ENCODE results near the gene UBE3A. TPM values are rescaled to one million over a fixed set of nuclear protein-coding genes. Genes with fewer than 3 reads are reported as not detected.
"Not testable (repeated sequence)": the region's sequence is repeated elsewhere in the genome, so short reads cannot be mapped to it uniquely, and the experiment has no call there.

UBE3A gene
- total RNA-seq, 1 experiment from 2014 or later = 76.9 TPM

GRCh38 chr15:25437777-25438600, 835 bp downstream of the UBE3A start:
- DNase-seq (ENCODE audit: low read depth) = peak; percentile 54

DNA sequence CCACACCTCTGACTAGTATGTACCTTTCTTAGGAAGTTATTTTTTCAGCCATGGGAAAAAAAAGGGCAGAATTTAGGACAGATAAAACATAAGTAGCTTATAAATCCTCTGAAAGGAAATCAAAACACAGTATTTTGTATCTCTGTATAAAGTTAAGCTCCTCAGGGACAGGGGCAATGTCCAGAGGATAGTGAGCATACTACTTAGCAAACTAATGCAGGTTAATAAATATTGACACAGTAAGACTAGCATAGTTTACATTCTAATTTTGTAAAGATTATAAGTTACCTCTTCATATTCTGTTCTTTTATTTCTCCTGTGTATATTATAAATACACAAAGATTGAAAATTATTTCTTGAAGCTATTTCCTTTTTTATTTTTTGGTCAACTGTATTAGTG, 2.1 kb downstream of the UBE3A start:
- DNase-seq (ENCODE audit: low read depth) = no peak

DNA sequence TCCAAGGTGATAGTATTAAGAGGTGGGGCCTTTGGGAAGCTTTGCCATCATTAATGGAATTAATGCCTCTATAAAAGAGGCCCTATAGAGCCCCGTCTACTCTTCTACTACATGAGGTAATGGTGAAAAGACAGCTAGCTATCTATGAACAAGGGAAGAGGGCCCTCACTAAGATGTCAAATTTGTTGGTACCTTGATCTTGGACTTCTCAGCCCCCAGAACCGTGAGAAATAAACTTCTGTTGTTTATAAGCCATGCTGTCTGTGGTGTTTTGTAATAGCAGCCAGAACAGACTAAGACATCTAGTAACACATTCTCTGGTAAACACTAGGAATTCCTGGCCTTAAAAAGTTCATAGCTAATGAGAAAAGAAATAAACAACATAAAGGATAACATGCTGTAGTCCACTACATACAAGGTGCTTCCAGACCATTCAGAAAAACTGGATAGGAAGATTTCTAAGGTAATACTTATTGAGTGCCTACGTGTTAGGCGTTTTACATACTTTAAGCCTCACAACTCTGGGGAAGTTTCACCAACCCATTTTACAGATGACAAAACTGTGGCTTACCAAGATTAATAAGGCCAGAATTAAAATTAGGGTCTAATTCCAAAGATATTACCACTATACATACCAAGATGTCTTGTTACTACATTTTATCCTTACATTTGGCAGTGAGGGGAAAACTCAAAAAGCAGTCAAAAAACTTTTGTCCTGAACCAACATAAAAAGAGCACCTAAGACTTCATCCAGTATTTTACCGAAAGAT, 3.2 kb downstream of the UBE3A start:
- DNase-seq (ENCODE audit: low read depth) = no peak

DNA sequence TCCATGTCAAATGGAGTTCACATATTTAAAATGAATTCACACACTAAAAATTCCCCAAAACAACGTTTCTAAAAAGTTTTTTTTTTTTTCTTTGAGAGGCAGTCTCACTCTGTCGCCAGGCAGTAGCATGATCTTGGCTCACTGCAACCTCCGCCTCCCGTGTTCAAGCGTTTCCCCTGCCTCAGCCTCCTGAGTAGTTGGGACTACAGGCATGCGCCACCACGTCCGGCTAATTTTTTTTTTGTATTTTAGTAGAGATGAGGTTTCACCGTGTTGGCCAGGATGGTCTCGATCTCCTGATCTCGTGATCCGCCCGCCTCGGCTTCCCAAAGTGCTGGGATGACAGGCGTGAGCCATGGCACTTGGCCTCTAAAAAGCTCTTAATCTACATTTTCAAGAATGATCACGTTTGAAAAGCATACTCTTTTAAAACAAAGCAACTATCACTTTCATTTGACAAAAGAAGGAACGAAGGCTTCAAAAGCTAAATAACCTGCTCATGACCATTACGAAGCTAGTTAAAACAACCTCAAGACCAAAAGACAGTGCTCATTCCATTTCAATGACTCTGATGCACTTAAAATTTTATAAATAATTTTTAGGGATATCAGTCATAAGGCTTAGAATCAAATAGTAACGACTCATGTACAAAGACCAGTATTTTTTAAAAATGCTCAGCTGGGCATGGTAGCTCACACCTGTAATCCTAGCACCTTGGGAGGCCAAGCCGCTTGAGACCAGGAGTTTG, 5.5 kb downstream of the UBE3A start:
- DNase-seq (ENCODE audit: low read depth) = no peak

GRCh38 chr15:25431836-25432561, 6.8 kb downstream of the UBE3A start:
- no peak for DNase-seq (ENCODE audit: low read depth)

DNA sequence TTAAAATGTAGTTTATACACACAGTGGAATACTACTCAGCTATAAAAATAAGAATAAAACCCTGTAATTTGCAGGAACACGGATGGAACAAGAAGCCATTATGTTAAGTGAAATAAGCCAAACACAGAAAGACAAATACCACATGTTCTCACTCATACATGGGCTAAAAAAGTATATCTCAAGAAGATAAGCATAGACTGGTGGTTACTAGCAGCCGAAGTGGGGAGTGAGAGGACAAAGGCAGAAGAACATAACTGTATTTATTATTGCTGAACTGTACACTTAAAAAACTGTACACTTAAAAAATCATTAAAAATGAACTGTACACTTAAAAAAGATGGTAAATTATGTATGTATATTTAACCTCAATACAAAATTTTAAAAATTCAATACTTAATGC, 11.0 kb downstream of the UBE3A start:
- no peak for DNase-seq (ENCODE audit: low read depth)

GRCh38 chr15:25426896-25427610, 11.8 kb downstream of the UBE3A start:
- no peak for DNase-seq (ENCODE audit: low read depth)

DNA sequence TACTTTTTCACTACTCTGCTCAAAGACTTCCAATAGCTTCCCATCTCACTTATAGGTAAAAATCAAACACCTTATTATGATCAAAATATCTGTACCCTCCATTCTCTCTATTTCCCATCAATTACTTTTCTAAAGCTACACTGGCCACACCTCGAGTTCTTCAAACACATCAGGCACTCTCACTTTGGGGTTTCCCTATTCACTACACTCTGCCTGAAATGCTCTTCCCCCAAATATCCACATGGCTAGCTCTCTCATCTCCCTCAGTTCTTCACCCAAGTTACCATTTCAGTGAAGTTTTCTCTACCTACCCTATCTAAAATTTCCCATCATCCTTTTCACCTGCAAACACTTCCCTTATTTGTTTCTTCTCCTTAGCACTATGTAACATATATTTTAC, 14.8 kb downstream of the UBE3A start:
- DNase-seq (ENCODE audit: low read depth) = no peak

- DNase-seq (ENCODE audit: low read depth) = no peak
Observed at GRCh38 chr15:25422021-25422420, 16.8 kb downstream of the UBE3A start.

DNA sequence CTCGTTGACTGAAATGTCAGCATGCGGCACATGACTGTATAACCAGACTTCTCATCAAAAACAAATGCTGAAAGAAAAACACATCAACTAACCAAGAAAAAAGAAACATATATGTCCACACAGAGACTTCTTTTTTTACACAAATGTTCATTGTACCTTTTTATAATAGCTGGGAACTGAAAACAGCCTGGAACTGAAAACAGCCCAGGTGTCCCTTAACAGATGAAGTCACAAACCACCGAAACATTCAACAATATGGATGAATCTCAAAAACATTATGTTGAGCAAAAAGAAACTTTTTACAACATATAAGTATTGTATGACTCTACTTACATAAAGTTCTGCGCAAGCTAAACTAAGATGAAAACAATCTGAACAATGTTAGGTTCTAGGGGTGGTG, 20.6 kb downstream of the UBE3A start:
- DNase-seq (ENCODE audit: low read depth) = no peak

- DNase-seq (ENCODE audit: low read depth) = no peak
Observed at GRCh38 chr15:25417604-25418003, 21.2 kb downstream of the UBE3A start.

GRCh38 chr15:25416693-25417092, 22.1 kb downstream of the UBE3A start:
- no peak for DNase-seq (ENCODE audit: low read depth)

DNA sequence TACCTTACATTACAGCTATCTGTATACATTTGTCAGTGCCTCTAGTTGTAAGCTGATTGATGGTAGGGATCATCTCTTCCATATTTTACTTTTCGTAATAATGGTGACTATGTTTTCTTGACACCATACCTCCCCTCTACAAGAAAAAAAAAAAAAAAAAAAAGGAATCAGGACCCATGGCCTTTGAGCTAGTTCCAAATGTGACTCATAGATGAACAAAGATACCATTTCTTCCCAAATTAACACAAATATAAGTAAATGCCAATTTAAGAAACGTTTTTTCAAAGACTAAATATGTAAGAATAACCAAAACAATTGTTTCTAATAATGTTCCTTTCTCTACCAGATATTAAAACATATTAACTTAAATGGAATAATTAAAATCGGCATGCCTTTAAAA, 23.1 kb downstream of the UBE3A start:
- no peak for DNase-seq (ENCODE audit: low read depth)

- no peak for DNase-seq (ENCODE audit: low read depth)
Observed at GRCh38 chr15:25415217-25415616, 23.6 kb downstream of the UBE3A start.

- no peak for DNase-seq (ENCODE audit: low read depth)
Observed at GRCh38 chr15:25410649-25411048, 28.2 kb downstream of the UBE3A start.

GRCh38 chr15:25409731-25410130, 29.1 kb downstream of the UBE3A start:
- not testable (repeated sequence) for DNase-seq (ENCODE audit: low read depth)

- DNase-seq (ENCODE audit: low read depth) = no peak
Observed at GRCh38 chr15:25408929-25409328, 29.9 kb downstream of the UBE3A start.

DNA sequence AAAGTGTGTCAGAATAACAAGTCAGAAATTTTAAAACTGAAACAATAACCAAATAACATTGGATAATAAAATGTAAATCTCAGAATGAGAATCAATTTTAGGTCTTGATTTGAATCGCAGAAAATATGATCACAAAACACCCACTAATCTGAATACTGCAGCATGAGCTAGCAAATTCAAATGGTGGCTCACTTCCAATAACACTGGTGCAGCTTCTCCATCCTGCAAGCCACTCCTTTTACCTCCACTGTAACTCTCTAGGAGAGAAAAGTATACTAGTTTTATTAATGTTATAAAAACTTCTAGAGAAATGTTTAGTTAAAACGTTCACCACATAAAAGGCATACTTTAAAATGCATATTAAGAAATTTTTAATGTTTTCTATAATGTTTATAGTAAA, 30.4 kb downstream of the UBE3A start:
- DNase-seq (ENCODE audit: low read depth) = no peak

GRCh38 chr15:25407950-25408349, 30.9 kb downstream of the UBE3A start:
- DNase-seq (ENCODE audit: low read depth) = no peak

DNA sequence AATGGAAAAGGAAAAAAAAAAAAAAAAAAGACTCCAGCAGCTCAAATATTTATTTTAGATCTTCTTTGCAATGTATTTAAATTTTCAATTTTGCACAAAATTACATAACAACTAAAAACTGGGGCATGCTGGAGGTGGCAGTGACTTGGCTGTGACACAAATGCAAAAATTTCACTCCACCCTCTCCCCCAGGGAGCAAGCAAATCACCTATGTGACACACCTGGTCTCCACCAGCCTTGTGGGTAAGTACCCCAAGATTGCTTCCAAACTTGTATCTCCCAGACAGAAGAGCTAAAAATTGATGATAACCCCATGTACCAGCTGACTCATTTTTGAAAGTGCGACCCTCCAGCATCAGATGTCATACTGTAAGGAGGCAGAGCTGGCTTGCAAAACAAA, 32.0 kb downstream of the UBE3A start:
- no peak for DNase-seq (ENCODE audit: low read depth)

DNA sequence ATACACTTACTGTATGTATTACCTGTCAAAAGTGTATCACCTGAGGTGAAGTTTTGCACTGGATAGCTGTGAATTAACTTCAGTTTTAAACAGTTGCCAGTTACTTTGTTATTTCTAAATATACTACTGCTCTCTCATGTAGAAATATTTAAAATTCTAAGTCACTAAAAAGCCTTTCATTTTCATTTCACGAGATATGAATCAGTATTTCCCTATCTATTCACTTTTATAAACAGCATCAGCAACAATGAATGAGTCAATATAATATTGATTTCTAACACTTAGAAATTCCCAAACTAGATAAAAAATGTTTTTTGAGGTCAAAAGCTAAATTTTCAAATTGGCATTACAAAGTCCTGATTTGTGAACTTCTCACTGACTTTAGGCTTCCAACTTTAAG, 32.6 kb downstream of the UBE3A start:
- no peak for DNase-seq (ENCODE audit: low read depth)
